Measurements from ENCODE around the gene IL22.

Gene IL22, protein sequence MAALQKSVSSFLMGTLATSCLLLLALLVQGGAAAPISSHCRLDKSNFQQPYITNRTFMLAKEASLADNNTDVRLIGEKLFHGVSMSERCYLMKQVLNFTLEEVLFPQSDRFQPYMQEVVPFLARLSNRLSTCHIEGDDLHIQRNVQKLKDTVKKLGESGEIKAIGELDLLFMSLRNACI

DNA sequence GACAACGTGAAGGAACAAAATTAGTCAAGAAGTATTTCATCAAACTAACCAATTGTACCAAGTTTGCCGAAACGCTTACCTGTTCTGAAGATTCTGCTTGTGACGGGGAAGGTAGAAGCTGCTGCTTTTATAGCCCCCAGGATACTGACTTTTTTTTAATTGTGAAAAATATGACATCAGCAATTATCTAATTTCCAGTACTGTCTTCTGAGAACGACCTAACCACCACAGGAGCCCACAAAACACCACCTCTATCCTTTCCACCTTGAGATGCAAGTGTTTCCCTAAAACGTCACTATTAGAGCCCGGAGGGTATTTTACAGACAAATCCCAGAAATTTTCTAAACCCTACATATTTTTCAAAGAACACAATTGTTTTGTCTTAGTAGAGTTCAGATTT lies at the start of gene IL22:
TSS of gene IL22 (minus strand) at position 101 of the 400 bp plus-strand sequence. CDS start 156 bp downstream, outside the sequence.
- no peak for DNase-seq

DNA sequence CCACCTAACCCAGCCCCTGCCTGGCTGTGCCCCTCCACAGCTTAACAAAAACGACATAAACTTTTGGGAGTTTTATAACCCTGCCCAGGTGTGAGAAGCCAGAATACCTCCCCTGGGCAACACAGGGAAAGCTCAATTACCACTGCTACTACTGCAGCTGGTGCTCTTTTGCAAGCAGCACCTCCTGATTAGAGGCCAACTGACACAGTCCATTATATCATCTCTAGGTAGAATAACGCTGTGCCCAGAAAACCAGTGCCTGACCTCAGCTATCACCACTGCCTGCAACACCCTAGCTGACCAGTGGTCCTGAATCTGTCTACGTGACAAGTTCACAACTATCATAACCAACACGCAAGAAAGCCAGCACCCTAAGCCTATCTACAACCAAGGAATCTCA lies 44.5 kb upstream of the IL22 start:
- no peak for DNase-seq

DNA sequence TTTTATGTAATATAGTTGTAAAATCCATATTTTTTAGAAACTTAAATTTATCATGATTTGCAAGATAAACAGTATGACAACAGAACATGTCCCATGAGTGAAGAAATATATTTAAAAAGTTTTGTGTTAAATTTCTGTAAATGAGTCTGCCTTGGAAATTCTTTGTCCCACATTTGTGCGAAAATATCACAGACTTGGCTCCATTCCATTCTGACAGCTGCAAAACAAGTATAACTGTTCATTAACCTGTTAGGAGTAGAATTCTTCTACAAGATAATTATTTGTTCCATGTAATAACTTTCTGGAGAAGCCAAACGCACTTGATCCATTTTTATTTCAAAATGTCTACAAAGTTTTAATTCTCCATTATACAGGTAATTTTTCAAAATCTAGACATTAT lies 40.8 kb upstream of the IL22 start:
- DNase-seq: no peak

DNA sequence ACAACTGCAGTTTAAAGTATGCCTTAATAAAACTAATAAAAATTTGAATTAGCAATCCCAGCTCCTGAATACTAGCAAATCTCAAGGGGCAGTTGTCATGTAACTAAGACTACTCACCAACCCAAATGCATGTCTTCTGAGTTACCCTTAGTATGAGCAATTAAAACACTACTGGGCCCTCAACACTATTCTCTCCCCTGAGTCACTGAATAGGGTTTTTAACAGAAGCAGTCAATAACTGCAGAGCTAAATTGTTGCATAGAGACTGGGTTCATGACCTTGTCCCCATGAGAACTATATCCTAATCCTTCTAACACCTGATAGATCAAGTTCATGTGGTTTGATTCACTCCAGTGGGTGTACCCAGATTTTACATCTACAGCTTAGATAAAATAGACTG lies 39.9 kb upstream of the IL22 start:
- no peak for DNase-seq

GRCh38 chr12:68292151-68292943 lies 38.9 kb upstream of the IL22 start:
- no peak for DNase-seq

GRCh38 chr12:68291396-68292036 lies 38.1 kb upstream of the IL22 start:
- no peak for DNase-seq

DNA sequence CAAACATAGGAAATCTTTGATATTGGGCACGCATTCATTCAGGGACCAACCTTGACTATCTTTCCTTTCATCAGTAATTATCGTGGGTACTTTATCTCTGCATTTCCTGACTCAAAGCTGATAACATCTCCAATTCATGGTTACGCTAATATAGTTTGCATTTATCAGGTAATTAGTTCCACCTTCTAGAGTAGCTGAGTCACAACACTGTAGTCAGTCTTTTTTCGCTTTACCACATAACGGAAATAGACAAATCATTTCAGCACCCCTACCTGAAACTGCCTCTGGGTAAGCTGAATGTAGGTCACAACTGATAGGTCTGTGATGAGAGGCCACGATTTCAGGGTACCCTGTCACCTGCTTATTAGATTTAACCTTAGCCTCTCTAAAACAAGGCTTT lies 36.7 kb upstream of the IL22 start:
- DNase-seq: peak in 1 of 2 experiments; percentile 45

GRCh38 chr12:68287106-68287505 lies 33.7 kb upstream of the IL22 start:
- DNase-seq: no peak

- no peak for DNase-seq
Measured at GRCh38 chr12:68286396-68286795, 33.0 kb upstream of the IL22 start.

DNA sequence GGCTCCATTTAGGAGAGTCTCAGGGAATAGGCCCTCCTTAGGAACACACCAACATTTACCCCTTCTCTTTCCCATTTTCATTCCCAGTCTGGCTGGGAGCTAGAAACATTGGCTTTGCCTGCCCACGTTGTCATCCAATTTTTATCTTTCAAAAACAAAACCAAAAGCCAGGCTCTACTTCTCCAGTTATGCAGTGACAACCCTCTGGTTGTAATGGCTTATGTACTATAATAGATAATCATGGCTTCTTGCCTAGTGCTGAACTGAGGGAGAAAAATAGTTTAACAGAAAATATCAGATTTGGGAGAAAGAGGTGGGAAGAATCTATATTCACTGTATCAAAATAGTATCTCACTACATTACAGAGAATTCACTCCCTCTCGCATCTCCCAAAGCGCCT lies 32.1 kb upstream of the IL22 start:
- DNase-seq: no peak

- no peak for DNase-seq
Measured at GRCh38 chr12:68281322-68282077, 28.1 kb upstream of the IL22 start.

GRCh38 chr12:68280240-68280639 lies 26.8 kb upstream of the IL22 start:
- no peak for DNase-seq

GRCh38 chr12:68279227-68280054 lies 26.0 kb upstream of the IL22 start:
- DNase-seq: no peak

DNA sequence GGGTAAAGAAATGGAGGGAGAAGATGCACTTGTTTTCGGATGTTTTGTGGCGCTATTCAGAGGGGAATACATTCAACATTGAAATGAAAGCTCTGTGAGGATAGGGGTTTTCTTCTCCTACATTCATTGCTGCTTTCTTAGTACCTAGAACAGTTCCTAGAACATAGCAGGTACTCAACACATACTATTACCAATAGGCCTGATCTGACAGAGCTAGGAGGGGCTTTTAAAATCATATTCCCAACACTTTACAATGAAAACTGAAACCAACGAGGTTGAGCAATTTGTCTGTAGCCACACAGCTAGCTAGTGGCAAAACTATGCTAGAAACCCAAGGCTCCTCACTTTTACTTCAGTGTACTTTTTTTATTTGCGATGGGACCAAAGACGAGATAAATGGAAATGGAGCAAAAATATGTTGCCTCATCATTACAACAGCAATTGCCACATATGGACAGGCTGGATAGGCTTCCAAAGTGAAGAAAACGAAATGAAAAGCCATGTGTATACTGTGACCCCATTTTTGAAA lies 23.1 kb upstream of the IL22 start:
- DNase-seq: no peak

GRCh38 chr12:68272732-68273131 lies 19.3 kb upstream of the IL22 start:
- DNase-seq: no peak

- DNase-seq: no peak
Measured at GRCh38 chr12:68271346-68271745, 17.9 kb upstream of the IL22 start.

- no peak for DNase-seq
Measured at GRCh38 chr12:68270358-68270757, 17.0 kb upstream of the IL22 start.

GRCh38 chr12:68269779-68270178 lies 16.4 kb upstream of the IL22 start:
- no peak for DNase-seq

DNA sequence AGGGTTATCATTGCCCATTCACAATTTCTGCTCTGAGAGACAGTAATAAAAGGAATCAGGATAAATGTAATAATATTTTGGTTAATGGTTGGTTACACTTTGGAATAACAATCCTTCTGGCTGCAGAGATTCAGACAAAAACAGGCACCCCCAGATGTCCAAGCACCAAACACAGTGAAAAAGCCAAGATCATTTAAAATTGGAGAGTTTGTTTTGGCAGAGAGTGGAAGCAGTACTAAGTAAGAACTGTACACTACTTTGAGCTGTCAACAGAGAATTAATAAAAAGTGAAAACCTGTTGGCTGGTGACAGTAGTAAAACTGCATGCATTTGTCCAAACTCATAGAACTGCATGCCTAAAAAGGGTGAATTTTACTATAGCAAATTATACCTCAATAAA lies 15.6 kb upstream of the IL22 start:
- no peak for DNase-seq

DNA sequence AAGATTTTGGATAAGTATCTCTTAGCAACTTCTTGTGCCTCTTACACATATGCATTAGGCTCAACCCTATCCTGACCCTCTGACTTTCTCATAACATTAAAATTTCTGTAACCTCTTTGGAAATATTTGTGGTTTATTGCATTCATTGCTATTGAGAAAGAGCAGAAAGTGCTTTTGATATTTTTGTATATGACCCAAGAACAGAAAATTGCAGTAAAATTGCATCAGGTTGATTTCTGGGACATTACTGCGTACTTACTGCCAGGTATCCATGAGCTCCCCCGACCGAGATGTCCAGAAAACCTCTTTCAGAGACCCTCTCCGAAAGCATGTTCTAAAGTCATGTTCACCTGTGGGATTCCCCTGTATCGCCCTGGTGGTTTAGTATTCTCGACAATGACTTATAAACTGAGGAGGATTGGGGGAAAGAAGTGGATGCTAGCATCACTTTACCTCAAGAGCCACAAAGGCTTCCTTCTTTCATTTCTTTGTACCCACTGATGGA lies 14.5 kb upstream of the IL22 start:
- peak in 1 of 2 experiments; percentile 40 for DNase-seq

GRCh38 chr12:68264857-68265256 lies 11.5 kb upstream of the IL22 start:
- DNase-seq: no peak
